ENCODE data around the gene SPTBN5.

Gene SPTBN5

DNA sequence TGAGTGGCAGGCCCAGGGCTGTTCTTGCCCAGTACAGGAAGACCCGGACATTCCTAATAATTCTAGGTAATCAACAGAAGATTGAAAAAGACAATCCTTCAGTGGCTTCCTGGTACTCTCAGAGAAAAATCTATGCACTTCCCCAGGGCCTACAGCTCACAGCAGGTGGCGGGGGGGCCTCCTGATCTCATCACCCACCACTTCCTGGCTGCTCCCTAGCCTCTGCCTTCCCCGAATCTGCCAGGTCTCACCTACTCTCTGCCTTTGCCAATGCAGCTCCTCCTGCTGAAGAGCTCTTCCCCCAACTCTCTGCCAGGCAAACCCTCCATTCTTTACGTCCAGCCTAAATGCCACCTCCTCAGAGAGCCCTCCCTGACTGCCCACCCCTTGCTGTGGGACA, 41.0 kb upstream of the SPTBN5 start:
- TF ChIP-seq, protein P1, sequence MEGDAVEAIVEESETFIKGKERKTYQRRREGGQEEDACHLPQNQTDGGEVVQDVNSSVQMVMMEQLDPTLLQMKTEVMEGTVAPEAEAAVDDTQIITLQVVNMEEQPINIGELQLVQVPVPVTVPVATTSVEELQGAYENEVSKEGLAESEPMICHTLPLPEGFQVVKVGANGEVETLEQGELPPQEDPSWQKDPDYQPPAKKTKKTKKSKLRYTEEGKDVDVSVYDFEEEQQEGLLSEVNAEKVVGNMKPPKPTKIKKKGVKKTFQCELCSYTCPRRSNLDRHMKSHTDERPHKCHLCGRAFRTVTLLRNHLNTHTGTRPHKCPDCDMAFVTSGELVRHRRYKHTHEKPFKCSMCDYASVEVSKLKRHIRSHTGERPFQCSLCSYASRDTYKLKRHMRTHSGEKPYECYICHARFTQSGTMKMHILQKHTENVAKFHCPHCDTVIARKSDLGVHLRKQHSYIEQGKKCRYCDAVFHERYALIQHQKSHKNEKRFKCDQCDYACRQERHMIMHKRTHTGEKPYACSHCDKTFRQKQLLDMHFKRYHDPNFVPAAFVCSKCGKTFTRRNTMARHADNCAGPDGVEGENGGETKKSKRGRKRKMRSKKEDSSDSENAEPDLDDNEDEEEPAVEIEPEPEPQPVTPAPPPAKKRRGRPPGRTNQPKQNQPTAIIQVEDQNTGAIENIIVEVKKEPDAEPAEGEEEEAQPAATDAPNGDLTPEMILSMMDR (IDR thresholded peaks at IDR 0.05; ENCODE audit: low read depth, low read length, poor library complexity, severe bottlenecking), result no peak
- no peak for TF ChIP-seq EZH2phosphoT487 (IDR thresholded peaks at IDR 0.05; ENCODE audit: borderline replicate concordance, low read length)
- H3K36me3 ChIP-seq (ENCODE audit: control insufficient read depth, low read length), result no peaks in the 10 kb centered on the region
- peak overlapping the region; percentile 42 for H3K4me2 ChIP-seq (ENCODE audit: low read length)
- H3K4me3 ChIP-seq (ENCODE audit: low read length), result peak overlapping the region; percentile 39
- H3K27me3 ChIP-seq (ENCODE audit: control insufficient read depth, low read length), result no peaks in the 10 kb centered on the region
- H3K27ac ChIP-seq (ENCODE audit: low read depth, low read length), result no peak overlapping the region
- peaks cover 33% of the 10 kb centered on the region for H3K4me1 ChIP-seq (ENCODE audit: control insufficient read depth, low read length)
- no peaks in the 10 kb centered on the region for H3K9me2 ChIP-seq (replicated peaks; ENCODE audit: control insufficient read depth, low read length)
- H4K20me1 ChIP-seq (ENCODE audit: control insufficient read depth, insufficient read depth, low read depth, low read length), result no peaks in the 10 kb centered on the region
- H3F3A ChIP-seq (ENCODE audit: control insufficient read depth, insufficient read depth), result peaks cover 2% of the 10 kb centered on the region; the same call in 1 of the 2 replicates
- H3K79me2 ChIP-seq (ENCODE audit: control insufficient read depth, low read length), result no peaks in the 10 kb centered on the region
- H3K9me3 ChIP-seq (ENCODE audit: control insufficient read depth, insufficient read depth, low read length), result no peaks in the 10 kb centered on the region

DNA sequence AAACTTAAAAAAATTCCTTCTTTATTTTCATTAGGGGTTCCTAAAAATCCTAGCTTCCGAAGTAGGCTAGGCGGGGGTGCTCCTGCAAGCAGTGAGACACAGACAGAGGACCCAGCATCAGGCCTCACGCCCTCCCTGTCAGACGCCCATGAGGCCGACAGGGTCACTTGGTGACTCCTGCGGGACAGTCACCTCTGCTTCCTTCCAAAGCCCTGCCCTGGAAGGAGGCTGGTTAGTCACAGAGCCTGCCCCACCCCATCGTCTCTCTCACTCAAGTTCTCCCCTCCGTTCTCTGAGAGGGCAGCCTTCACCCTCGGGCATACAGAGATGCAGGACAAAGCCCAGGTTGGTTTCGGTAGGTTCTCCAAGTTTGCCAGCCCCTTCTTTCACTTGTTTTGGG, 39.9 kb upstream of the SPTBN5 start:
- peaks cover 42% of the 10 kb centered on the region for H3K4me1 ChIP-seq (ENCODE audit: control insufficient read depth, low read length)
- H3K79me2 ChIP-seq (ENCODE audit: control insufficient read depth, low read length), result no peaks in the 10 kb centered on the region
- no peak overlapping the region for H3K4me2 ChIP-seq (ENCODE audit: low read length)
- H3K4me3 ChIP-seq (ENCODE audit: low read length), result no peak overlapping the region
- TF ChIP-seq, protein P1 (IDR thresholded peaks at IDR 0.05; ENCODE audit: low read depth, low read length, poor library complexity, severe bottlenecking), result no peak
- TF ChIP-seq EZH2phosphoT487 (IDR thresholded peaks at IDR 0.05; ENCODE audit: borderline replicate concordance, low read length), result no peak
- H3F3A ChIP-seq (ENCODE audit: control insufficient read depth, insufficient read depth), result peaks cover 6% of the 10 kb centered on the region; the same call in 1 of the 2 replicates
- H3K9me3 ChIP-seq (ENCODE audit: control insufficient read depth, insufficient read depth, low read length), result no peaks in the 10 kb centered on the region
- no peaks in the 10 kb centered on the region for H4K20me1 ChIP-seq (ENCODE audit: control insufficient read depth, insufficient read depth, low read depth, low read length)
- H3K9me2 ChIP-seq (replicated peaks; ENCODE audit: control insufficient read depth, low read length), result no peaks in the 10 kb centered on the region
- H3K36me3 ChIP-seq (ENCODE audit: control insufficient read depth, low read length), result no peaks in the 10 kb centered on the region
- H3K27ac ChIP-seq (ENCODE audit: low read depth, low read length), result no peak overlapping the region
- H3K27me3 ChIP-seq (ENCODE audit: control insufficient read depth, low read length), result no peaks in the 10 kb centered on the region

DNA sequence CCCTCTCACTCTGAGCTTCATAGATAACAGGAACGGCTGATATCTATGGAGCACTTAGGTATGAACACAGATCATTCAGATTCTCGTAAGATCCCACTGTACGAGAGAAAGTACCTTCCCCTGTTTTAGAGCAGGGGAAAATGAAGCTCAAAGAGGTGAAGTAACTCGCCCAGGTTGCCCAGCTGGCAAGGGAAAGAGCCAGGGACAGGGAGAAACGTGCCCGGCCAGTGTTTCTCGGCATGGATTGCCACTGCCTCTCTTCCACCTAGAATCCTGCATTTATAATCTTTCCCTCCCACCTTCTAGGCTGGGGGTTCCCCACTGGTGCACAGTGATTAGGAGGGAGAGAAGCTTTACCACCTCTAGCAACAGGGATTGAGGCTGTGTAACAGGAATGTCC, 39.5 kb upstream of the SPTBN5 start:
- no peak overlapping the region for H3K27ac ChIP-seq (ENCODE audit: low read depth, low read length)
- no peaks in the 10 kb centered on the region for H3K9me2 ChIP-seq (replicated peaks; ENCODE audit: control insufficient read depth, low read length)
- no peaks in the 10 kb centered on the region for H3K9me3 ChIP-seq (ENCODE audit: control insufficient read depth, insufficient read depth, low read length)
- TF ChIP-seq, protein P1 (IDR thresholded peaks at IDR 0.05; ENCODE audit: low read depth, low read length, poor library complexity, severe bottlenecking), result no peak
- no peak for TF ChIP-seq EZH2phosphoT487 (IDR thresholded peaks at IDR 0.05; ENCODE audit: borderline replicate concordance, low read length)
- peaks cover 47% of the 10 kb centered on the region for H3K4me1 ChIP-seq (ENCODE audit: control insufficient read depth, low read length)
- no peaks in the 10 kb centered on the region for H3K27me3 ChIP-seq (ENCODE audit: control insufficient read depth, low read length)
- H3K4me2 ChIP-seq (ENCODE audit: low read length), result no peak overlapping the region
- H4K20me1 ChIP-seq (ENCODE audit: control insufficient read depth, insufficient read depth, low read depth, low read length), result no peaks in the 10 kb centered on the region
- no peaks in the 10 kb centered on the region for H3K79me2 ChIP-seq (ENCODE audit: control insufficient read depth, low read length)
- peaks cover 6% of the 10 kb centered on the region; the same call in 1 of the 2 replicates for H3F3A ChIP-seq (ENCODE audit: control insufficient read depth, insufficient read depth)
- no peak overlapping the region for H3K4me3 ChIP-seq (ENCODE audit: low read length)
- H3K36me3 ChIP-seq (ENCODE audit: control insufficient read depth, low read length), result no peaks in the 10 kb centered on the region

All from DOHH2 (cell line).